ENCODE results near the gene PACS1. TPM values are rescaled to one million over a fixed set of nuclear protein-coding genes. Genes with fewer than 3 reads are reported as not detected.
A peak's percentile ranks its signal among the peaks of the same experiment; 100 is the strongest.

PACS1 gene
- total RNA-seq, 4 donors from 2014 or later, result 24.5 to 41.1 (median 38.0) TPM

- ATAC-seq (ENCODE audit: low FRiP score) (no peak), DNase-seq (ENCODE audit: low spot score) (no peak)
- no peak for TF ChIP-seq CTCF (IDR thresholded peaks at IDR 0.05)
Observed at GRCh38 chr11:66266378-66267038, 196.4 kb downstream of the PACS1 start.

- TF ChIP-seq CTCF (IDR thresholded peaks at IDR 0.05), result no peak
- DNase-seq (ENCODE audit: low spot score), result no peak
- no peak for ATAC-seq (ENCODE audit: low FRiP score)
Observed at GRCh38 chr11:66267039-66267378, 196.9 kb downstream of the PACS1 start.

GRCh38 chr11:66267379-66268243 is 197.5 kb downstream of the PACS1 start:
- ATAC-seq (ENCODE audit: low FRiP score), result peak; percentile 80
- TF ChIP-seq CTCF (IDR thresholded peaks at IDR 0.05), result no peak
- peak; percentile 78 for DNase-seq (ENCODE audit: low spot score)

GRCh38 chr11:66268244-66268951 is 198.3 kb downstream of the PACS1 start, which contains the start of gene RAB1B:
Gene RAB1B (plus strand): TSS chr11:66268639. CDS start chr11:66268680, 41 bp downstream.
- TF ChIP-seq CTCF (IDR thresholded peaks at IDR 0.05), result no peak
- ATAC-seq (ENCODE audit: low FRiP score) (peak; percentile 88), DNase-seq (ENCODE audit: low spot score) (peak; percentile 98)

- no peak for DNase-seq (ENCODE audit: low spot score)
- no peak for ATAC-seq (ENCODE audit: low FRiP score)
- TF ChIP-seq CTCF (IDR thresholded peaks at IDR 0.05), result no peak
Observed at GRCh38 chr11:66268952-66269905, 199.2 kb downstream of the PACS1 start.

GRCh38 chr11:66271816-66272215 is 201.7 kb downstream of the PACS1 start:
- TF ChIP-seq CTCF (IDR thresholded peaks at IDR 0.05), result no peak
- no peak for DNase-seq (ENCODE audit: low spot score)
- no peak for ATAC-seq (ENCODE audit: low FRiP score)
